ENCODE data around the gene PCNX2.

Gene PCNX2

GRCh38 chr1:233319272-233319671, 23.7 kb upstream of the PCNX2 start:
- DNase-seq (ENCODE audit: low read depth), result no peak

GRCh38 chr1:233316473-233316872, 20.9 kb upstream of the PCNX2 start:
- DNase-seq (ENCODE audit: low read depth), result no peak

GRCh38 chr1:233315718-233316301, 20.3 kb upstream of the PCNX2 start:
- DNase-seq (ENCODE audit: low read depth), result no peak

- DNase-seq (ENCODE audit: low read depth), result no peak
These were observed 18.1 kb upstream of the PCNX2 start for GRCh38 chr1:233313434-233314155.

GRCh38 chr1:233304489-233305102, 9.1 kb upstream of the PCNX2 start:
- DNase-seq (ENCODE audit: low read depth), result no peak

- DNase-seq (ENCODE audit: low read depth), result no peak
These were observed 4.8 kb upstream of the PCNX2 start for GRCh38 chr1:233300326-233300725.

- DNase-seq (ENCODE audit: low read depth), result no peak
These were observed 3.9 kb upstream of the PCNX2 start for GRCh38 chr1:233299450-233299849.

- DNase-seq (ENCODE audit: low read depth), result no peak
These were observed 424 bp upstream of the PCNX2 start for GRCh38 chr1:233295975-233296322.

- peak; percentile 26 for DNase-seq (ENCODE audit: low read depth)
These were observed 650 bp downstream of the PCNX2 start for GRCh38 chr1:233294913-233295236.

- DNase-seq (ENCODE audit: low read depth), result no peak
These were observed 1.7 kb downstream of the PCNX2 start for GRCh38 chr1:233293556-233294446.

- no peak for DNase-seq (ENCODE audit: low read depth)
These were observed 5.0 kb downstream of the PCNX2 start for GRCh38 chr1:233290396-233291034.

- DNase-seq (ENCODE audit: low read depth), result no peak
These were observed 5.8 kb downstream of the PCNX2 start for GRCh38 chr1:233289676-233290075.

- no peak for DNase-seq (ENCODE audit: low read depth)
These were observed 13.0 kb downstream of the PCNX2 start for GRCh38 chr1:233282582-233282886.

GRCh38 chr1:233281711-233282581, 13.6 kb downstream of the PCNX2 start:
- DNase-seq (ENCODE audit: low read depth), result peak; percentile 25

- no peak for DNase-seq (ENCODE audit: low read depth)
These were observed 15.6 kb downstream of the PCNX2 start for GRCh38 chr1:233279971-233280370.

GRCh38 chr1:233278631-233279030, 16.9 kb downstream of the PCNX2 start:
- DNase-seq (ENCODE audit: low read depth), result no peak

- no peak for DNase-seq (ENCODE audit: low read depth)
These were observed 17.6 kb downstream of the PCNX2 start for GRCh38 chr1:233277637-233278606.

GRCh38 chr1:233269656-233270055, 25.9 kb downstream of the PCNX2 start:
- peak; percentile 42 for DNase-seq (ENCODE audit: low read depth)

GRCh38 chr1:233268389-233269022, 27.0 kb downstream of the PCNX2 start:
- no peak for DNase-seq (ENCODE audit: low read depth)

GRCh38 chr1:233261695-233262094, 33.8 kb downstream of the PCNX2 start:
- no peak for DNase-seq (ENCODE audit: low read depth)

Data from fibroblast of gingiva (primary cell).